CD4-positive, alpha-beta T cell treated with Interleukin-4 for 1 hour (primary cell): ENCODE measurements around the gene QSOX1.
A peak's percentile ranks its signal among the peaks of the same experiment; 100 is the strongest.

Experiments used
- DNase-seq, 2 donors: peaks; one replicate each; pipeline ENCODE4 v3.0.0-alpha.2; 2020 to 2022

QSOX1 gene

GRCh38 chr1:180236698-180237509 is 82.2 kb downstream of the QSOX1 start:
- no peak for DNase-seq

GRCh38 chr1:180237869-180238476 is 83.3 kb downstream of the QSOX1 start:
- no peak for DNase-seq

- DNase-seq: no peak
Measured at GRCh38 chr1:180238675-180239074, 84.0 kb downstream of the QSOX1 start.

- DNase-seq: no peak
Measured at GRCh38 chr1:180239145-180240096, 84.8 kb downstream of the QSOX1 start.

- no peak for DNase-seq
Measured at GRCh38 chr1:180241716-180242544, 87.3 kb downstream of the QSOX1 start.

GRCh38 chr1:180243517-180244221 is 89.0 kb downstream of the QSOX1 start:
- DNase-seq: no peak

- DNase-seq: no peak
Measured at GRCh38 chr1:180244840-180245239, 90.2 kb downstream of the QSOX1 start.

GRCh38 chr1:180246579-180246978 is 91.9 kb downstream of the QSOX1 start:
- DNase-seq: no peak

GRCh38 chr1:180247061-180247460 is 92.4 kb downstream of the QSOX1 start:
- DNase-seq: no peak

- DNase-seq: no peak
Measured at GRCh38 chr1:180247580-180247979, 92.9 kb downstream of the QSOX1 start.

GRCh38 chr1:180248176-180248575 is 93.5 kb downstream of the QSOX1 start:
- DNase-seq: no peak

GRCh38 chr1:180248731-180249681 is 94.3 kb downstream of the QSOX1 start:
- DNase-seq: no peak

- DNase-seq: no peak
Measured at GRCh38 chr1:180249725-180250498, 95.2 kb downstream of the QSOX1 start.

GRCh38 chr1:180250499-180250770 is 95.8 kb downstream of the QSOX1 start:
- no peak for DNase-seq

- no peak for DNase-seq
Measured at GRCh38 chr1:180250883-180251509, 96.3 kb downstream of the QSOX1 start.

GRCh38 chr1:180251526-180252305 is 97.0 kb downstream of the QSOX1 start:
- DNase-seq: no peak

- DNase-seq: peak; percentile 67 to 73
Measured at GRCh38 chr1:180252638-180253536, 98.2 kb downstream of the QSOX1 start.
